HG03460 (cell line): ENCODE data around the gene RPRD1B.

Experiments used
- ATAC-seq: cut with Tn5 transposase; IDR thresholded peaks from one replicate; pipeline ENCODE4 v1.9.1; 2021; ENCODE audit not compliant: unreplicated experiment

The RPRD1B gene

DNA sequence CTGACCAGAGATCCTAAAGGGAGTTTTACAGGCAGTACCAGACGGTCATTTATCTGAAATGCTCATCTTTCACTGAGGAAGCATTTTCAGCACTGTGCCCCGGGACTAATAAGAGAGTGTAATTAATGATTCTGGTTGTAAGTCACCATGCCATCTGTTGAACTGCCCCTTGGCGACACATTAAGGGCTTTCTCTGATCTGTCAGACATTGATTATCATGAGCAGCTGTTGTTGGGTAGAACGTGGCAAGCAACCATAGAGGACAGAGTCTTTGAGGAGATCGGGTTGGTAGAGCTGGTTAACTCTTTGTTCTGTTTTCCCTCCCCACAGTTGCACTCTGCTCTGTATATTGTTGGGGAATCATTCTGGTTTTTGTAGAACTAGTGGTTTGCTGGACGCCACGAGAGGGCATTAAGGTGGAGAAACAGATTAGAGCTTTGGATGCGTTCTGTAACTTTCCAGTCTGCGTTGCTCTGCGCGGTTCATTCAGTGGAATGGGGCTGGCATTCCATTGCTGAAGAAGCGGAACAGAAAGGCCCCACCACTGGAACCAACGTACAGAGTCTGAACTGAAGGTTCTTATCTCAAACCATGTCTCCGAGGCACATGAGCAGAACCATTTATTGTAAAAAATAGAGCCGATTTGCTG lies 34.3 kb downstream of the RPRD1B start:
- ATAC-seq = no peak

DNA sequence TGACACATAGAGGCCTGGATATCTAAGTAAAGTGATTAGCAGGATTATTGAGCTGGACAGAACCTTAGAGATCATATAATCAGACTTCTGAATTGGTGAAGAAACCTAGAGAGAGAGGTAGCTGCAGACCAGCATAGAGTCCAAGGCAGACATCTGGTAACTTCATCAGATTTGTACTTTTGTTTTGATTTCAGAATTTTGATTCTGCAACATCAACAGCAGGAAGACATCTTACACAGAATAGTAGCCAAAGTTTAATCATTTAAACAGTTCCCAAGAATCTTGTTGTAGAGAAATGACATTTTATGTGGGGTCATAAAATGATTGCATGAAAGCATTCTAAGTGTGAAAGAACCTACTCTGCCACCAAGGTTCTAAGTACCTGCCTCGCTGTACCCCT lies 39.4 kb downstream of the RPRD1B start:
- ATAC-seq = no peak

DNA sequence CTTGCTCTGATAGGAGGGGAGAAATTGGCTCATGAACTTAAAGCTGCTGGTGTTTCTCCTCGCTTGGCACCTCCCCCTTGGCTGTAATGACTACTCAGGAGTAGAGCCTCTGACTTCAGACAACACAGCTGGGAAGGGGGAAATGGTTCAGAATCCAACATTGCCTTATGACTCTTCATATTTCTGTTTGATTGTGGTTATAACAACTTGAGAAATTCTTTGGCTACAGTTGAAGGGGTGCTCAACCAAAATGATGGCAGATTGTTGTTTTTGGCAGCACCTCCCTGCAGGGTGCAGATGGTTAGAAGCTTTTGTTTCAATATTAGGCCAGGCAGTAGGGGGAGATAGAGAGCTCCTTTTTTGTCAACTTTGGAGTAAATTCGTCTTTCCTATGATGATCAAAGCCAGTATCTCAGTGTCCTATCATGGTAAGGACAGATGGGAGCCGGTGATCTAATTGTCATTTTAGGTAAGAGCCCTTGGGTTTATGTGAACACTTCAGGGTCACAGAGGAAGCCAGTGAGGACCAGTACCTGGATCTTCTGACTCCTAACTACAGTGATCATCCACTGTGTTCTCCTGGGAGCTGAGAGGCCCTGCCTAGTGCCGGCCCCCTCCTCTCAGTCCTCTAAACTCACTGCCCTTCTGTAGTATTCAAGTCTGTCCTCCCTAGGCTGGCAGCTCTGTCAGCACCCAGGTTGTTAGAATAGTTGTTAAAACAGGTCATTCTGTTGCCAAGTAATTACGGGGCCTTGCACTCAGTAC lies 39.9 kb downstream of the RPRD1B start:
- no peak for ATAC-seq

DNA sequence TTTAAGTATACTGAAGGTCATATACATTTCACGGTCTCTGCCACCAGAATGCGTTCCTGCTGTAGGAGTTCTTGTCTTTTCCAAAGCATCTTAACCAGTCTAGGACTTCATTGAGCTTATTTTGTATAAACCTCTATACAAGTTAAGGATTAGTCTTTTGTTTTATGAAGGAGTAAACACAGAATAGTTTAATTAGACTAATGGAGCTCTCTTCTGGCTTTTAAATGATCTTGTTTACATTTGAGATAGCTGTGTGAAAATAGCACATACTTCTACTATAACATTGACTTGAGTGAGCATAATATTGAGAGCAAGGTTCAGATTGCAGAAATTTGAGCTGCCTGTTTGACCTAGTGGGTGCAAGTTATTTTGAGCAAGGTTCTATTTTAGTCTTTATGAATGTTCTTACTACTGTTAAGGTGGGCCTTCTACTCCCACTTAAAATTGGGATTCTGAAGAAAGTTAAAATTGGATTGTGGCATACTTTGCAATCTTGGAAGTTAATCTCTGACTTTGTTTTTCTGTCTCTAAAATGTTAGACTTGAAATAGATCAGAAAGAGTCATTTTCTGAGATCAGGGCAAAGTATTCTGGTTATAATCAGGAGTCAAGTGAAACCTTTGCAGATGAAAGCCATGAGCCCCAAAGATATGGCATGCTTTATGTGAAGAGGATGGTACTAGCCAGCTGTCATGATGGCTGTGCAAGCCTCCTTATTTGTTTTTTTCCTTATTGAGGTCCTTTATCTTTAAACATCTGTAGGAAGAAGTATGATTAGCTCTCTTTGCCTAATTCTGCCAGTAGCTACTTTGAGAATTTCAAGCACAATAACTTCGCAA lies 41.8 kb downstream of the RPRD1B start:
- ATAC-seq = no peak

DNA sequence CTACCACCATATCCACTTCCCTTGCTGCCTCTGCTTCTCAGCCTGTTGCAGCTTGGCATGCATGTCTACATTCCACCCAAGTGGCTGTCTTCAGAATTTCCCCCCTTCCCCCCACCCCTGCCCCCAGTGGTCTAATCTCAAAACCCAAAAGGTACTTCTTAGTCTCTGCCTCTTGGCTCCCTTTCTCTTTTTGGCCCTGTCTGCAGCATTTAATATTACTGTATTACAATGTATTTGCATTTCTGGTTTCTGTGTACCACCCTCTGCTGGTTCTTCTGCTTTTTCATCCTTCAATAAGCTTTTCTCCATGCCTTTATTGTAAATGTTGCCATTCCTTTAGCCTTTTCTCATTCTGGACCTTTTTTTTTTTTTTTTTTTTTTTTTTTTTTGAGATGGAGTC lies 43.0 kb downstream of the RPRD1B start:
- ATAC-seq = no peak

DNA sequence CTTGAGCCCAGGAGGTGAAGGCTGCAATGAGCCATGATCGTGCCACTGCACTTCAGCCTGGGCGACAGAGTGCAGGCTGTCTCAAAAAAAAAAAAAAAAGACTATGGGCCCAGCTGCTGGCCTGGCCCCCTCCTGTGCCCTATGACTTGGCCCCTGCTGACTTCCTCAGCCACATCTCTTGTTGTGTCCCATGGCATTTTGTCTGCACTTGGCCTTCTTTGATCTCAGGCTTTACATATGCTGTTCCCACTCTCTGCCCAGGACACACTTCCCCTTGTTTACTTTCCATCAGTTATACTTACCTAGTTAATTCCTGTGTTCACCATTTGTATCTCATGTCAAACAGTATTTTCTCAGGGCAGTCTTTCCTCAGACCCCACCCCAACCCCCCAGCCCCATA lies 44.5 kb downstream of the RPRD1B start:
- ATAC-seq = no peak

DNA sequence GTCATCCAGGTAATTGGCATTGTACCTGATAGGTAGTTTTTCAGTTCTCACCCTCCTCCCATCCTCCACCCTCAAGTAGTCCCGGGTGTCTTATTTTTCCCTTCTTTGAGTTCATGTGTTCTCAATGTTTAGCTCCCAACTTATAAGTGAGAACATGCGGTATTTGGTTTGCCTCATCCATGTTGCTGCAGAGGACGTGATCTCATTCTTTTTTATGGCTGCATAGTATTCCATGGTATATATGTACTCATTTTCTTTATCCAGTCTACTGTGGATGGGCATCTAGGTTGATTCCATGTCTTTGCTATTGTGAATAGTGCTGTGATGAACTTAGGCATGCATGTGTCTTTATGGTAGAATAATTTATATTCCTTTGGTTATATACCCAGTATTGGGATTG lies 45.8 kb downstream of the RPRD1B start:
- ATAC-seq = no peak

DNA sequence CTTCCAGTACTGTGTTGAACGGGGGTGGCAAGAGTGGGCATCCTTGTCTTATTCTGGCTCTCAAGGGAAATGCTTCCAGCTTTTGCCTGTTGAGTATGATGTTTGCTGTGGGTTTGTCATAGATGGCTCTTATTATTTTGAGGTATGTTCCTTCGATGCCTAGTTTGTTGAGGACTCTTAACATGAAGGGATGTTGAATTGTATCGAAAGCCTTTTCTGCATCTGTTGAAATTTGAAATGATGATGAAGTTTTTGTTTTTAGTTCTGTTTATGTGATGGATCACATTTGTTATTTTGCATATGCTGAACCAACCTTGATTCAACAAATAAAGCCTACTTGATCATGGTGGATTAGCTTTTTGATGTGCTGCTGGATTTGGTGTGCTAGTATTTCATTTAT lies 48.0 kb downstream of the RPRD1B start:
- ATAC-seq = no peak

DNA sequence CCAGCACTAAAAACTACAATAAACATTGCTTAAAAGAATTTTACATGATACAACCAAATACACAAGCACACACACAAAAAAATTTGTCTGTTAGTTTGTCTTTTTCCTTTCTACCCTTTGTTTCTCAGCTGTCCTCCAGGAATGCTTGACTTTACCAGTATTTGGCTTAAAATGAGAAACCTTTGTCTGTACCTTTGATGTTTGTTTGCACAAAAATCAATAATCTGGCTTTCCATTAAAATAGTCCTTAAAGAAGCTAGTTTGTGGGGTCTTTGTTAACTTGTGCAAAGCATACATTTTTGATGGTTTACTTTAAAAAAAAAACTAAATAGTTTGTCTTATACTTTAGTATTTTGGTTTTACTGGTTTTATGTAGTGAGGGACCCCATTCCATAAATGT lies 49.3 kb downstream of the RPRD1B start:
- no peak for ATAC-seq

DNA sequence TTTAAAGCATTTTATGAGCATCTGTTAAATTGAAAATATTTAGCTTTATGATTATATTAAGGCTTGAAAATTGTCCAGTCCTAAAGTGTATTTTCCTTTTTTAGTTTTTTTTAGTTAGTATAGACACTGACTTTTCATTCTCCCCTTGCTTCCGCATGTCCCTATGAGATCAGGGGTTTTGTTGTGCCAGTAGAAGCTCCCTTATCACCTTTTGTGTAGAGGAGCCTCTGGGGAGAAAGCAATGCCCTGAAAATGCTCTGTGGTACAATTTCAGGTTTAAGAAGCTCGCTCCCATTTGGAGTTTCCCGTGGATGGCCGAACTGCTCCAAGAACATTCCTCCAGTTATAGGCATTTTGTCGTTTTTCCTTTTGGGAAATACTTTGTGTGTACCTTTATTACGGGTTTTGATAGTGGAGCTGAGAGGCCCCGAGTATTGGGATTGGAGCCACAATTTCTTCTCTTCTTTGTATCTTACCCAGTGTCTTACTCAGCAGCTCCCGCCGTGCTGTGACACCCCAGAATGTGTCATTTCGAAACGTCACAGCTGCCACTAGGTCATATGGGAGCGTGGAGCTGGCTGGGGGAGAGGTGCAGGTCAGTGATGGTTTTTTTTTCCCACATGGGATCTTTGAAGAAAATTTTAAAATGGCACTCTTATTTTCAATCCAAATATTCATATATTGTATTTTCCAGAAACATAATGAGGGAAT lies 49.9 kb downstream of the RPRD1B start:
- ATAC-seq = no peak

DNA sequence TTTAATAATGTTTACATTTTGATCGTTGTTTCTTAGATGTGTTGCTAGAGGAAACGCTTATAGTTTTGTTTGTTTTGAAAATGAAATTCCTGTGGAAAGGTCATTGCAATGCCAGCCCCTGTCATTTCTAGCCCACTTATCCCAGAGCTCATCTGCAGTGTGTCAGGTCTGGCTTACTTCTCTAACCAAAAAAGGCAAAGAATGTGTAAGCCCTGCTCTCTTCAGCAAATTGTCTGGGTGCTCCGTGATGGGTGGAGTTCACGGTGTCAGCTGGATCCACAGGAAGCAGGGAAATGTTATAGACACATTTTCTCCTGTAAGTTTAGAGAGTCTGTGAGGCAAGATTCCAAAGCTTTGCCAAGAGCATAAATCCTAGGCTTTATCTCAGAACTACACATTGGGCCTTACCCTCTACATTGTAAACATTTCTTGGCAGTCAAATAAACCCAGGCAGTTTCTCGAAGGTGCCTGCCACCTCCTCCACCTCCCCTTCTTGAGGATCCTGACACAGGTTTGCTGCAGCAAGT lies 50.9 kb downstream of the RPRD1B start:
- ATAC-seq = no peak

DNA sequence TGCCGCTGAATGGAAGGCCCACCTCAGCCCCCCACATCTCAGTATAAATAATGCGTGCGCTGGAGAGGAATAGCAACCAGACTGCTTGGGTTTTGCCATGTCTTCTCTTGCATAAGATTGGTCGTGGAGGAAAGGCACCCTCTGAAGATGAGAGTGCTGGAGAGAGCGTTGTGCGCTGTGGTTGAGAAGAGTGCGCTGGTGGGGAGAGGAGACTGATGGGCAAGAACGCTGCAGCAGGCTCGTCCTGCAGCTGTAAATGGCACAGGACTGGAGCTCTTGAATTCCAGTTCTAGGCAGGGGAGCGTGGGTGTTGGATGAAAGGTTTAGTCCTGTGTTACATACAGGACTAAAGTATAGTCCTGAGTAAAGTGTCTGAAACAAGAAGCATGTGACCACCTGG lies 51.5 kb downstream of the RPRD1B start:
- ATAC-seq = no peak

DNA sequence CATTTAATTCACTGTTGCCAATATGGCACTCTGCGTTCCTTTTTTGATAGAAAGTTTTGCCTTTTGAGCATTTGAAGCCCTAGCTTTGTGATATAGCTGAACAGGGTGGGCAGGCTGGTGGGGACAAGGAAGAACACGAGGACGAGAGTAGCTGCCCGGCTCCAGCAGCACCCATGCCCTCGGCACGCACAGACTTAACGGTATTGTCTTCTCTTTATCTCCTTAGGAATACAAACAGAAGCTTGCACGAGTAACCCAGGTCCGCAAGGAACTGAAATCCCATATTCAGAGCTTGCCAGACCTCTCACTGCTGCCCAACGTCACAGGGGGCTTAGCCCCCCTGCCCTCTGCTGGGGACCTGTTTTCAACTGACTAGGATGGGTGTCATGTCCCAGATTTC lies 56.0 kb downstream of the RPRD1B start:
- ATAC-seq = no peak

DNA sequence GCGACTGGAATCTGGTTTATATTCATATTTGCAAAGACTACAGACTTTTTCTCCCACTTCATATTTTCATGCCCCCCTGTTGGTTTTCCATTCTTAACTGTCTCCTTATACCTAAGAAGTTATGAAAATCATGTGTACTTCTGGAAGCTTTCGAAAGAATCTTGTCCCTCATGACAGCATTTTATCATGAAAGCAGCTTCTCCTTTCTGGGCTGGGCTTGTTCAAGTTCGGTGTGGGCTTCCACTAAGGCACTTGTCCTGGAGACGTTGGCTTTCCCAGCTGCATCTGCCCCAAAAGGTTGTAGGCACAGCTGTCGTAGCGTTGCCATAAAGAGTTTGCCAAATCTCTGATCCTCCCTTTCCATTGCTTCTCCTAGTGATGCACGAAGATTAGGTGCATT lies 56.5 kb downstream of the RPRD1B start:
- ATAC-seq = no peak

DNA sequence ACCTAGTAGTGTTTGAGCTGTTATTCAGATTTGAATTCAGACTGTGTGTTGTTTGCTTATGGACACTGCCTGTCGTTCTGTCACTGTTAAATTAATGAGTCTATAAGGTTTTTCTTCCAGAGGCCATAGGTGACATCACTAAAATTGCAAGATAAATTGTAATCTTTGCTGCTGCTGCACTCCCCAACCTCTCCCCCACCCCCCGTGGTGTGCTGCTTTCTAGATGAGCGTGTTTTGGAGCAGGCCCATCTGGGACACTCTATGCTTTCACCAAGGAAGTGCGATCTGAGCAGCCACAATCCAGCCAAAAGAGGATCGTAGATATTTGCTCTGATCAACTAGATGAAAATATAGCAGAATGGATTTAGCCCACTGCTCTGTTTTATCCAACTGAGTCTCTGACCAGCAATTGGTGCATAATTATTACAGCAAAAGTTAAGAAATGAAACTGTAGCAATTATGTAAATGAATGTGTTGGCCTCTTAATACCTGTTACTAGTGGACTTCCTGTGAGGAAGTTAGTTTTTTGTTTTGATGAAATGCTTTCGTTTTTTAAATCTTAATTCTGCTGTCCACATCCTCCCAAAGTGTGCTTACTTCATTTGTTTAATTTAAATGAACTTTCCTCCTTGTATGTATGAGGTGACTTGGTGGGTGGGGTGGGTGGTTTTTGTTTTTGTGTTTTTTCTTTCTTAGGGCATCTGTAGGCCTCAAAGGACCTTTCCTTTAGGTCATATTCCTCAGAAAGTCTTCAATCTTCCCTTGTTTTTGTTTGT lies 58.1 kb downstream of the RPRD1B start:
- ATAC-seq = no peak

DNA sequence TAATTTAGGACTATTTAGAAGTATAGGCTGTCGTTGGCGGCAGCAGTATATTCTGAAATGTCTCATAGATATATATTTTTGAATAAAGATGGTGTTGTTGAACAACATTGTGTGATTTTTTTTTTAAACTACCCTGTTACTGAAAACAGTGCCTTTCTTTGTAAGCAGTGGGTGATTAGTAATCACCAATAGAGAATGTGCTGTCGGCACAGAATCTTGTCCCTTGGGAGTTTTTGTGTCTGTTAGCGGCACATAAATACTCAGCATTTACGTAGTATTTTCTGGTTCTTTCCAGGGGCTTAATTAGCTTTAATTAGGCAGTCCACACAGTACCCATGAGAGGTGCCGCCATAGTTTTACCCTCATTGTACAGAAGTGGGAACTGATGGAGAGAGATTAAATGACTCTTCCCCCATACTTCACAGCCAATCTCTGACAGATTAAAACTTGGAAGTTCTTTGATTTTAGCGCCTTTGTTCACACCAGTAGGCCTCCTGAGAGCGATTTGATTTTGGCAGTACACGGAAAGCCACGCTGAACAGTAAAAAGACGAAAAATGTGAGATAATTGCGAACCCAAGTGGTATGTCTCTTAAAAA lies 58.8 kb downstream of the RPRD1B start:
- ATAC-seq = no peak

DNA sequence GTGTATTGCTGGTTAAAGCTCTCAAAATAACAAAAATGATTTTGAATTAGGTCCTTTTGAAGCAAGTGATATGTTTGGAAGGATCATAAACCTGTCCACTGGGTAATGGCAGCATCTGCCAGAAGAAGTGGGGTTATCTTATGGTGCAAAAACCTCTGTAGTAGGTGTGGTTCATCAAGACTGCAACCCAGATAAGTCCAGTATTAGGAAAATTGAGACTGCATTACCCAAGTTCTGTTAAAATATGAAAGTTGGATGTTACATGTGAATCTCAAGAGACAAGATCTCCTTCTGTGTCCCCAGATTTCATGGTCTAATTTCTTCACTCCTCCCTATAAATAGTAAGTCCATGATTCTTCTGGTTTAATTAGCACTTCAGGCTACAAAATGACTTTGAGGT lies 59.4 kb downstream of the RPRD1B start:
- ATAC-seq = no peak

DNA sequence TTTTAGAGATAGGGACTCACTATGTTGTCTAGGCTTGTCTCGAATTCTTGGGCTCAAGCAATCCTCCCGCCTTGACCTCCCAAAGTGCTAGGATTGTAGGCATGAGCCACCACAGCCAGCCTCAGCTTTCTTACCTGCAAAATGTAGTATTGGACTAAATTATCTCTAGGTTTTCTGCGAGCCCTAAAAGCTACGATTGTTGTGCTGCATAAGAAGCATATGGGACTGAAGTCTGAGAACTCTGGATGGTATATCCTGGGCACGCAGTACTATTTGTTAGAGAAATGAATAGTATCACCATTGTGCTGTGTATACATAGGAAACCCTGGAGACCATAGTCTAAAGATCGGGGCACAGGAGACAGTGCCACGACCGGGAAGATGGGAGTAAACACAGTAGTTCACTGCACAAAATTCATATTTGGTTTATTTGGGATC lies 60.1 kb downstream of the RPRD1B start:
- no peak for ATAC-seq

DNA sequence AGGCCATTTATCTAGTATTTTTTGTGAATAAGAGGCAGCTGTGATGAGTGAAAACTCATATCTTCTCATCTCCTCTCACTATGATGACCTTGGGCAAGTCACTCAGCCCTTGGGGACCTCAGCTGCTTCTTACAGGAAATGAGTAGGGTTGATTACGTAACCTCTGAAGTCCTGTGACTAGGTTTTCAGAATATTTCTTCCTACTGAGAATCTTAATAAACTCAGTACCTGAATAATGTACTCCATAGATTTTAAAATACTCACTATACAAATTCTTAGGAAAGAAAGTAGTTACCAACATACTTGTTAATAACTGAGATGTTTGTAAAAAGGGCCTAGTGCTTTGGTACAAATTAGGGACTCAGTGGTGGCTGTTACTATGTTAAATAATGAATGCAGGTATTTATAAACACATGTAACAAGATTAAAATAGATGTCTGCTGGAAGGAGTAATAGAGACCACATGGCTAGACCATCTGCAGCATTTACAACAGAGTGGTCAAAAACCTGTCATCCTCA lies 60.9 kb downstream of the RPRD1B start:
- peak; percentile 69 for ATAC-seq
